Heart left ventricle (tissue), 16 donors: ENCODE results near the gene DYNC2H1. TPM values are rescaled to one million over a fixed set of nuclear protein-coding genes. Genes with fewer than 3 reads are reported as not detected.

Source experiments
- ATAC-seq, 4 donors: fragments of 200-7000 bp; cut with Tn5 transposase; one replicate each; pipeline ENCODE4 v1.9.1; 2020 to 2022; ENCODE audit warnings: moderate library complexity in 4 of 4, mild to moderate bottlenecking in 3 of 4, moderate number of reproducible peaks in 1 of 4
- DNase-seq, 5 donors: peaks; one replicate each; pipeline ENCODE4 v3.0.0-alpha.2; 2020
- H3K27ac ChIP-seq, 12 donors: fragments of 200-600 bp; sonication (generic) in 4 of 12; one replicate each; pipeline versions ENCODE4 v1.5.0 to v1.8.0; 2016 to 2022; ENCODE audit warnings: mild to moderate bottlenecking in 2 of 12
- H3K27me3 ChIP-seq, 9 donors: fragments of 200-600 bp; sonication (generic) in 2 of 9; one replicate each; pipeline versions ENCODE4 v1.5.1 to v1.8.0; 2016 to 2022; ENCODE audit warnings: mild to moderate bottlenecking in 3 of 9
- H3K36me3 ChIP-seq, 9 donors: fragments of 200-600 bp; sonication (generic) in 2 of 9; one replicate each; pipeline versions ENCODE4 v1.5.0 to v1.8.0; 2018 to 2022; ENCODE audit warnings: mild to moderate bottlenecking in 2 of 9
- H3K4me1 ChIP-seq, 12 donors: fragments of 200-600 bp; sonication (generic) in 4 of 12; one replicate each; pipeline versions ENCODE4 v1.5.0 to v1.8.0; 2016 to 2022; ENCODE audit warnings: mild to moderate bottlenecking in 3 of 12
- H3K4me3 ChIP-seq, 12 donors: fragments of 200-600 bp; sonication (generic) in 4 of 12; one replicate each; pipeline versions ENCODE4 v1.5.0 to v1.8.0; 2017 to 2022; ENCODE audit warnings: mild to moderate bottlenecking in 9 of 12, moderate library complexity in 4 of 12
- H3K9me3 ChIP-seq, 12 donors: fragments of 200-600 bp; sonication (generic) in 4 of 12; one replicate each; pipeline versions ENCODE4 v1.5.0 to v1.8.0; 2016 to 2022; ENCODE audit warnings: mild to moderate bottlenecking in 1 of 12
- CTCF ChIP-seq, 12 donors: fragments of 200-600 bp; sonication (generic) in 4 of 12; IDR thresholded peaks; one replicate each; pipeline versions ENCODE4 v1.5.0 to v1.8.0; 2018 to 2022; ENCODE audit warnings: antibody characterized with exemption in 12 of 12, mild to moderate bottlenecking in 5 of 12
- POLR2A ChIP-seq, 2 donors: fragments of 450-650 bp; IDR thresholded peaks; one replicate each; pipeline ENCODE4 v1.6.1; 2017; ENCODE audit warnings: antibody characterized with exemption in 2 of 2, mild to moderate bottlenecking in 2 of 2, moderate library complexity in 2 of 2
- WGBS, 4 donors: extraction: QIAGEN DNeasy Blood & Tissue Kit in 2 of 4; methylation state at CpG; one replicate each; pipeline versions ENCODE4 v1.1.5 to v1.1.7; 2013 to 2018; 5-methylcytosine and 5-hydroxymethylcytosine counted together
- intact Hi-C, 10 donors: fragments of 100-400 bp; cut with DNase I; formaldehyde crosslinking; loops; one replicate each; pipeline versions ENCODE4 v1.11.1 to v1.14.2; 2022
- polyA plus RNA-seq, 2 donors: library from polyadenylated mRNA; stranded (reverse); fragments of 200-250 nt; gene quantifications; one replicate each; pipeline ENCODE4 v1.2.3, GENCODE V29; 2013
- total RNA-seq, 9 donors: library from RNA; depleted of rRNA in 2 of 9; stranded (reverse); fragments of >200 nt in 2 of 9; fragmentation: NEBNext Ultra II Directional in 3 of 9; extraction: Animal tissue kit (Norgen Biotek cat#: 25700) in 3 of 9; gene quantifications; one replicate each; pipeline versions ENCODE4 v1.1.0 to v1.2.4, GENCODE V29; 2016 to 2023
- donor health status: ischemic (EF 13 %, LVEDD 7.1; RV severe dilation, severe dysfunction).
- donor health status: healthy with polysubstance abuse.
- donor health status: DM: no; HTN: yes; CAD: no.
- donor health status: DM: no; HTN: no; CAD: no.
- donor health status: ischemic (EF 25% LVEDD 6.9; RV normal size, moderate dysfunction).
- donor health status: ischemic (EF 25% LVEDD 5.7; RV mildly dilated, moderate dysfunction).
- donor health status: healthy.
- donor health status: DM: yes; HTN: yes; CAD: no.
- donor health status: ischemic (EF 35%, LVEDD 5.7; RV mildly dilated, moderate dysfunction).
- donor health status: nonischemic (EF 11% LVEDD 7.7; RV severe dilation, severe dysfunction).
- donor health status: DM: yes; HTN: yes; CAD: no.
- donor health status: PGD.
- donor health status: ischemic (EF 29% LVEDD 5.4; RV normal size, mild dysfunction).
- donor health status: nonischemic (EF 23%, LVEDD 6.1; RV moderate dilation, normal function).

Gene DYNC2H1
- total and polyA plus RNA-seq, 11 donors = 2.3 to 7.2 (median 3.7) TPM

- Histone ChIP-seq H3K36me3 (peaks cover 0 to 40% (median 22%) of the 10 kb centered on the region in 9 donors), H3K27me3 (no peaks in the 10 kb centered on the region), H3K4me1 (peaks cover 0 to 31% (median 0%) of the 10 kb centered on the region in 12 donors), H3K27ac (peak overlapping the region in 1 of 12 donors; percentile 10), H3K4me3 (no peak overlapping the region), H3K9me3 (no peaks in the 10 kb centered on the region)
- intact Hi-C loops = loop anchor here in 1 of 10 donors (10.0 kb wide), 1 partner anchor 55 kb away; no protein-coding TSS in a partner anchor
- no peak for DNase-seq
- TF ChIP-seq CTCF (IDR thresholded peaks at IDR 0.05) (no peak), POLR2A (IDR thresholded peaks at IDR 0.05) (no peak)
- 90 to 97% (median 95%) methylated on average over 2 of the region's 2 CpGs for WGBS, 4 donors
- ATAC-seq = no peak
These were observed 39.9 kb upstream of the DYNC2H1 start for GRCh38 chr11:103069367-103069766.

GRCh38 chr11:103070142-103070541 is 39.1 kb upstream of the DYNC2H1 start:
- H3K27ac ChIP-seq = peak overlapping the region in 1 of 12 donors; percentile 10
- H3K9me3 ChIP-seq = no peaks in the 10 kb centered on the region
- peaks cover 0 to 31% (median 0%) of the 10 kb centered on the region in 12 donors for H3K4me1 ChIP-seq
- no peaks in the 10 kb centered on the region for H3K27me3 ChIP-seq
- ATAC-seq = no peak
- no peak for TF ChIP-seq CTCF (IDR thresholded peaks at IDR 0.05)
- no peak for TF ChIP-seq POLR2A (IDR thresholded peaks at IDR 0.05)
- peaks cover 0 to 38% (median 17%) of the 10 kb centered on the region in 9 donors for H3K36me3 ChIP-seq
- DNase-seq = no peak
- intact Hi-C loops = no loop called here
- no peak overlapping the region for H3K4me3 ChIP-seq

- no peaks in the 10 kb centered on the region for H3K27me3 ChIP-seq
- ATAC-seq (no peak), DNase-seq (no peak)
- H3K36me3 ChIP-seq = peaks cover 0 to 36% (median 9%) of the 10 kb centered on the region in 9 donors
- TF ChIP-seq POLR2A (IDR thresholded peaks at IDR 0.05) (no peak), CTCF (IDR thresholded peaks at IDR 0.05) (no peak)
- no peak overlapping the region for H3K27ac ChIP-seq
- intact Hi-C loops = no loop called here
- H3K9me3 ChIP-seq = no peaks in the 10 kb centered on the region
- no peak overlapping the region for H3K4me3 ChIP-seq
- peaks cover 0 to 31% (median 0%) of the 10 kb centered on the region in 12 donors for H3K4me1 ChIP-seq
These were observed 38.2 kb upstream of the DYNC2H1 start for GRCh38 chr11:103071008-103071407.

- H3K27ac ChIP-seq = no peak overlapping the region
- 91 to 96% (median 94%) methylated on average over 3 of the region's 3 CpGs for WGBS, 4 donors
- peaks cover 0 to 5% (median 0%) of the 10 kb centered on the region in 12 donors for H3K4me1 ChIP-seq
- ATAC-seq (no peak), DNase-seq (no peak)
- peaks cover 0 to 78% (median 48%) of the 10 kb centered on the region in 9 donors for H3K36me3 ChIP-seq
- H3K4me3 ChIP-seq = no peak overlapping the region
- intact Hi-C loops = no loop called here
- no peak for TF ChIP-seq CTCF (IDR thresholded peaks at IDR 0.05)
- no peaks in the 10 kb centered on the region for H3K9me3 ChIP-seq
- H3K27me3 ChIP-seq = no peaks in the 10 kb centered on the region
These were observed 32.9 kb upstream of the DYNC2H1 start for GRCh38 chr11:103076361-103076760.
